ENCODE results near the gene RABGAP1.

DNA sequence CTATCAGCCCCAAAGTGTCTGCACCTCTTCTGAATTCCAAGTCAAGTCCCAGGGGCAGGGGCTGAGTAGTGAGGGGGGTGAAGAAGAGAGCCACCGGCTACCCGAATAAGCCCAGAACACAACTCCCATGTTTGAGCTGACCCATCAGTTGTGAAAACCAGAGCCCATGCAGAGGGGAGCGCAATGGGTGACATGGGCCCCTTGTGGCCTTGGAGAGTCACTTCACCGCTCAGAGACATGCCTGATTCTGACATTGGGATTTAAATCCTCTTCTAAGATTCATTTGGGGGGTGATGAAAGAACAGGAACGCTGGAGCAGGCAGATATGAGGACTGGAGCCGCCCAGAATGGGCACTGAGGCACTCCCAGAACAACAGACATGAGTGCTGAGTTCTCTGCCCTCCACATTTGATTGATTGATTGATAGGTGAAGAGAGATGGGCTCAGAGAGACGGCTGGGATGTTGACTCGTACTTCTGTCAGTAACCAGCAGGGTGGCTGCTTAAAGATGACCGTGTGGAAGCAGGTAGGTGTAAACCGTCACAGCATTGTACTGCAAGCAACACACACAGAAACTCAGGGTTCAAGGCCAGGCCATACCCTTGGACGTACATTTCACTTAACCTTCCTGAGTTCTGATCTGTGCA is 166.9 kb downstream of the RABGAP1 start:
- no peak for TF ChIP-seq ZNF426 (tag by site-specific recombination; IDR thresholded peaks at IDR 0.05)
- TF ChIP-seq, protein P1, sequence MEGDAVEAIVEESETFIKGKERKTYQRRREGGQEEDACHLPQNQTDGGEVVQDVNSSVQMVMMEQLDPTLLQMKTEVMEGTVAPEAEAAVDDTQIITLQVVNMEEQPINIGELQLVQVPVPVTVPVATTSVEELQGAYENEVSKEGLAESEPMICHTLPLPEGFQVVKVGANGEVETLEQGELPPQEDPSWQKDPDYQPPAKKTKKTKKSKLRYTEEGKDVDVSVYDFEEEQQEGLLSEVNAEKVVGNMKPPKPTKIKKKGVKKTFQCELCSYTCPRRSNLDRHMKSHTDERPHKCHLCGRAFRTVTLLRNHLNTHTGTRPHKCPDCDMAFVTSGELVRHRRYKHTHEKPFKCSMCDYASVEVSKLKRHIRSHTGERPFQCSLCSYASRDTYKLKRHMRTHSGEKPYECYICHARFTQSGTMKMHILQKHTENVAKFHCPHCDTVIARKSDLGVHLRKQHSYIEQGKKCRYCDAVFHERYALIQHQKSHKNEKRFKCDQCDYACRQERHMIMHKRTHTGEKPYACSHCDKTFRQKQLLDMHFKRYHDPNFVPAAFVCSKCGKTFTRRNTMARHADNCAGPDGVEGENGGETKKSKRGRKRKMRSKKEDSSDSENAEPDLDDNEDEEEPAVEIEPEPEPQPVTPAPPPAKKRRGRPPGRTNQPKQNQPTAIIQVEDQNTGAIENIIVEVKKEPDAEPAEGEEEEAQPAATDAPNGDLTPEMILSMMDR (tag by site-specific recombination; IDR thresholded peaks at IDR 0.05), result no peak
- TF ChIP-seq SP7 (tag by site-specific recombination; IDR thresholded peaks at IDR 0.05), result no peak
- TF ChIP-seq ZNF670 (tag by site-specific recombination; IDR thresholded peaks at IDR 0.05; ENCODE audit: low read depth), result no peak

All from HEK293 (cell line).